ENCODE measurements around the gene LEUTX.

The LEUTX gene

GRCh38 chr19:39824143-39825092 is 45.8 kb downstream of the LEUTX start:
- peak; percentile 82 to 85 for DNase-seq (ENCODE audit: low read depth in 2 of 2)

- no peak for DNase-seq (ENCODE audit: low read depth in 2 of 2)
Observed at GRCh38 chr19:39825093-39825463, 46.4 kb downstream of the LEUTX start.

GRCh38 chr19:39825531-39826076 is 47.0 kb downstream of the LEUTX start:
- no peak for DNase-seq (ENCODE audit: low read depth in 2 of 2)

- DNase-seq (ENCODE audit: low read depth in 2 of 2), result no peak
Observed at GRCh38 chr19:39826311-39826945, 47.8 kb downstream of the LEUTX start.

GRCh38 chr19:39827216-39827615 is 48.6 kb downstream of the LEUTX start:
- DNase-seq (ENCODE audit: low read depth in 2 of 2), result no peak

GRCh38 chr19:39828015-39828653 is 49.5 kb downstream of the LEUTX start:
- DNase-seq (ENCODE audit: low read depth in 2 of 2), result no peak

- DNase-seq (ENCODE audit: low read depth in 2 of 2), result no peak
Observed at GRCh38 chr19:39828654-39829032, 50.0 kb downstream of the LEUTX start.

GRCh38 chr19:39829702-39830275 is 51.1 kb downstream of the LEUTX start:
- no peak for DNase-seq (ENCODE audit: low read depth in 2 of 2)

GRCh38 chr19:39830406-39830805 is 51.8 kb downstream of the LEUTX start:
- no peak for DNase-seq (ENCODE audit: low read depth in 2 of 2)

- DNase-seq (ENCODE audit: low read depth in 2 of 2), result no peak
Observed at GRCh38 chr19:39830847-39831246, 52.2 kb downstream of the LEUTX start.

- no peak for DNase-seq (ENCODE audit: low read depth in 2 of 2)
Observed at GRCh38 chr19:39831679-39832078, 53.0 kb downstream of the LEUTX start.

- no peak for DNase-seq (ENCODE audit: low read depth in 2 of 2)
Observed at GRCh38 chr19:39832341-39833083, 53.9 kb downstream of the LEUTX start.

GRCh38 chr19:39833160-39833463 is 54.5 kb downstream of the LEUTX start:
- no peak for DNase-seq (ENCODE audit: low read depth in 2 of 2)

GRCh38 chr19:39833464-39834286 is 55.0 kb downstream of the LEUTX start, which contains the start of gene DYRK1B:
Gene DYRK1B, minus strand, starts transcription at chr19:39834162. Its CDS starts 2,295 bp downstream, at chr19:39831867.
- peak; percentile 94 to 95 for DNase-seq (ENCODE audit: low read depth in 2 of 2)

- no peak for DNase-seq (ENCODE audit: low read depth in 2 of 2)
Observed at GRCh38 chr19:39834287-39834841, 55.7 kb downstream of the LEUTX start.
